ENCODE measurements around the gene SH3BP1. TPM values are rescaled to one million over a fixed set of nuclear protein-coding genes. Genes with fewer than 3 reads are reported as not detected.

The SH3BP1 gene
- total and polyA plus RNA-seq, 2 of the 13 experiments (the other 11 are each of a cell fraction or from before 2014, with no cell fraction given): 8.4 to 18.5 TPM

GRCh38 chr22:37658133-37659065 lies 18.9 kb downstream of the SH3BP1 start, which contains the start of gene PDXP (continued):
- TF ChIP-seq FOXP4 (CRISPR knock-in tag; IDR thresholded peaks at IDR 0.05): no peak
- TF ChIP-seq ZNF766 (CRISPR knock-in tag; IDR thresholded peaks at IDR 0.05; ENCODE audit: borderline replicate concordance): no peak
- TF ChIP-seq KLF9 (CRISPR knock-in tag; IDR thresholded peaks at IDR 0.05; ENCODE audit: low read depth): no peak
- TF ChIP-seq ZNF260 (CRISPR knock-in tag; IDR thresholded peaks at IDR 0.05; ENCODE audit: borderline replicate concordance, low read depth): no peak
- peak; percentile 80 for TF ChIP-seq DR1 (CRISPR knock-in tag; IDR thresholded peaks at IDR 0.05)
- TF ChIP-seq NR3C1 (CRISPR knock-in tag; IDR thresholded peaks at IDR 0.05): no peak
- no peak for TF ChIP-seq PRMT3 (CRISPR knock-in tag; IDR thresholded peaks at IDR 0.05; ENCODE audit: borderline replicate concordance, low read depth)
- no peak for TF ChIP-seq MLLT10 (CRISPR knock-in tag; IDR thresholded peaks at IDR 0.05)
- peak; percentile 15; the same call in 1 of the 2 replicates for TF ChIP-seq ELF3 (CRISPR knock-in tag; IDR thresholded peaks at IDR 0.05)
- TF ChIP-seq MXD1 (CRISPR knock-in tag; IDR thresholded peaks at IDR 0.05): 0 out of 2 replicates have a peak, but pooled peaks have one; percentile 50
- TF ChIP-seq MIXL1 (CRISPR knock-in tag; IDR thresholded peaks at IDR 0.05): no peak; the same call in 1 of the 2 replicates
- no peak for TF ChIP-seq ZNF672 (CRISPR knock-in tag; IDR thresholded peaks at IDR 0.05)
- no peak for TF ChIP-seq HBP1 (CRISPR knock-in tag; IDR thresholded peaks at IDR 0.05; ENCODE audit: low read depth)
- TF ChIP-seq FOXC1 (CRISPR knock-in tag; IDR thresholded peaks at IDR 0.05; ENCODE audit: borderline replicate concordance): no peak
- TF ChIP-seq NFE2L1 (CRISPR knock-in tag; IDR thresholded peaks at IDR 0.05; ENCODE audit: borderline replicate concordance): no peak
- TF ChIP-seq ZNF20 (CRISPR knock-in tag; IDR thresholded peaks at IDR 0.05): no peak
- no peak for TF ChIP-seq ZKSCAN8 (CRISPR knock-in tag; IDR thresholded peaks at IDR 0.05; ENCODE audit: borderline replicate concordance)
- no peak for TF ChIP-seq ZSCAN31 (CRISPR knock-in tag; IDR thresholded peaks at IDR 0.05; ENCODE audit: low read depth)
- peak; percentile 24; the same call in 1 of the 2 replicates for TF ChIP-seq MXD4 (CRISPR knock-in tag; IDR thresholded peaks at IDR 0.05)
- 0 out of 2 replicates have a peak, but pooled peaks have one; percentile 38 for TF ChIP-seq NR2C2 (CRISPR knock-in tag; IDR thresholded peaks at IDR 0.05; ENCODE audit: borderline replicate concordance)
- TF ChIP-seq ZNF75D (CRISPR knock-in tag; IDR thresholded peaks at IDR 0.05; ENCODE audit: borderline replicate concordance): no peak
- no peak for TF ChIP-seq ASH2L (IDR thresholded peaks at IDR 0.05; ENCODE audit: insufficient read length, low read depth, low read length)
- TF ChIP-seq GPBP1L1 (CRISPR knock-in tag; IDR thresholded peaks at IDR 0.05): no peak
- TF ChIP-seq ZNF614 (CRISPR knock-in tag; IDR thresholded peaks at IDR 0.05; ENCODE audit: borderline replicate concordance): no peak
- no peak for TF ChIP-seq SKI (IDR thresholded peaks at IDR 0.05; ENCODE audit: partially characterized antibody)

Data from HepG2 (cell line).